ENCODE data around the gene CHST8.

CHST8 gene

DNA sequence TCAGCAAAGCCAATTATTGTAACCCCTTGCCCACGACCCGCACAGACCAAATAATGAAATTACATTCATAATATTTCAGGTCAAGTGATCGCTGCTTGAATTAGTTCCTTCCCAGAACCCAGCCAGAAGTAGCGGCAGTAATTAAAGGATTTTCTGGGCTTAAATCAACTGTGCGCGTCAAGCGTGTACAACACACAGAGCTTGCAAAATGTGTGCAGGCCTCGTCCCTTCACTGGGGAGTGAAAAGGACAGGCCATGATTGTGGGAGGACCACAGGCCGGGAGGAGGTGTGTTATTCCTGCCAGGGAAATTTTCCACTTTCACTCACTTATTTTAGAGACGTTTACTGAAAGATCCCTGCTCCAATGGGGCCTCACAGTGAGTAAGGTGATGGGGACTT is 84.9 kb downstream of the CHST8 start:
- H3K27ac ChIP-seq (ENCODE audit: low read depth, low read length), result no peak overlapping the region
- no peak overlapping the region for H3K4me2 ChIP-seq (ENCODE audit: low read depth, low read length, poor library complexity, severe bottlenecking)
- no peak overlapping the region for H3K4me3 ChIP-seq (ENCODE audit: insufficient read depth, low read length, poor library complexity, severe bottlenecking)
- no peaks in the 10 kb centered on the region for H3K9me3 ChIP-seq (ENCODE audit: insufficient read depth, low read length)
- H3K27me3 ChIP-seq (ENCODE audit: low read length), result peaks cover 4% of the 10 kb centered on the region; the same call in 1 of the 2 replicates
- no peaks in the 10 kb centered on the region for H3F3A ChIP-seq (ENCODE audit: insufficient read depth)
- TF ChIP-seq, protein P1, sequence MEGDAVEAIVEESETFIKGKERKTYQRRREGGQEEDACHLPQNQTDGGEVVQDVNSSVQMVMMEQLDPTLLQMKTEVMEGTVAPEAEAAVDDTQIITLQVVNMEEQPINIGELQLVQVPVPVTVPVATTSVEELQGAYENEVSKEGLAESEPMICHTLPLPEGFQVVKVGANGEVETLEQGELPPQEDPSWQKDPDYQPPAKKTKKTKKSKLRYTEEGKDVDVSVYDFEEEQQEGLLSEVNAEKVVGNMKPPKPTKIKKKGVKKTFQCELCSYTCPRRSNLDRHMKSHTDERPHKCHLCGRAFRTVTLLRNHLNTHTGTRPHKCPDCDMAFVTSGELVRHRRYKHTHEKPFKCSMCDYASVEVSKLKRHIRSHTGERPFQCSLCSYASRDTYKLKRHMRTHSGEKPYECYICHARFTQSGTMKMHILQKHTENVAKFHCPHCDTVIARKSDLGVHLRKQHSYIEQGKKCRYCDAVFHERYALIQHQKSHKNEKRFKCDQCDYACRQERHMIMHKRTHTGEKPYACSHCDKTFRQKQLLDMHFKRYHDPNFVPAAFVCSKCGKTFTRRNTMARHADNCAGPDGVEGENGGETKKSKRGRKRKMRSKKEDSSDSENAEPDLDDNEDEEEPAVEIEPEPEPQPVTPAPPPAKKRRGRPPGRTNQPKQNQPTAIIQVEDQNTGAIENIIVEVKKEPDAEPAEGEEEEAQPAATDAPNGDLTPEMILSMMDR (IDR thresholded peaks at IDR 0.05; ENCODE audit: insufficient read depth, low read length, poor library complexity, severe bottlenecking), result no peak
- TF ChIP-seq EZH2phosphoT487 (conservative IDR thresholded peaks at IDR 0.05; ENCODE audit: low read length), result no peak
- H3K36me3 ChIP-seq (ENCODE audit: low read length), result no peaks in the 10 kb centered on the region
- no peaks in the 10 kb centered on the region for H4K20me1 ChIP-seq (ENCODE audit: low read depth, low read length)
- no peaks in the 10 kb centered on the region for H3K79me2 ChIP-seq (ENCODE audit: insufficient read depth, low read length)
- no peak overlapping the region for H2AFZ ChIP-seq (ENCODE audit: low read depth, low read length, severe bottlenecking)
- H3K9me2 ChIP-seq (replicated peaks; ENCODE audit: insufficient read depth, low read length), result no peaks in the 10 kb centered on the region
- H3K9ac ChIP-seq (ENCODE audit: low read length), result no peak overlapping the region

DNA sequence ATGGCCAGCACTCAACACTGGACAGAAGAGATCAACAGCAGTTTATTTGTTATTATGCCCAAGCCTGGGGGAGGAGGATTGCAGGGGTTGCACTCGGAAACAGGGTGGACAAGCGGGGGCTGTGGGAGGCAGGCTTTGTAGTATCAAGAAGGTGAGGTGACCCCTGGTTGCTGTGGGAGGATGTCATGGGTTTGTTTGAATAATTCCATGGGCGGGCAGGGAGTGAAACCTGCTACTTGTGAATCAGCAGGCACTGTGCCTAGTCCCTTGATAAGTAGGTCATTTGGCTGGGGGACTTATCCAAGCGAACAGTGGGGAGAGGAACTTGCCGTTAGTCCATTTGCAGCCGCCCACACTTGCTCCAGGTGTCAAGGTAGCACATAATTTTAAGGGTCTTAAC is 90.5 kb downstream of the CHST8 start:
- H3K9ac ChIP-seq (ENCODE audit: low read length), result no peak overlapping the region
- no peak for TF ChIP-seq EZH2phosphoT487 (conservative IDR thresholded peaks at IDR 0.05; ENCODE audit: low read length)
- TF ChIP-seq, protein P1 (IDR thresholded peaks at IDR 0.05; ENCODE audit: insufficient read depth, low read length, poor library complexity, severe bottlenecking), result no peak
- H4K20me1 ChIP-seq (ENCODE audit: low read depth, low read length), result no peaks in the 10 kb centered on the region

DNA sequence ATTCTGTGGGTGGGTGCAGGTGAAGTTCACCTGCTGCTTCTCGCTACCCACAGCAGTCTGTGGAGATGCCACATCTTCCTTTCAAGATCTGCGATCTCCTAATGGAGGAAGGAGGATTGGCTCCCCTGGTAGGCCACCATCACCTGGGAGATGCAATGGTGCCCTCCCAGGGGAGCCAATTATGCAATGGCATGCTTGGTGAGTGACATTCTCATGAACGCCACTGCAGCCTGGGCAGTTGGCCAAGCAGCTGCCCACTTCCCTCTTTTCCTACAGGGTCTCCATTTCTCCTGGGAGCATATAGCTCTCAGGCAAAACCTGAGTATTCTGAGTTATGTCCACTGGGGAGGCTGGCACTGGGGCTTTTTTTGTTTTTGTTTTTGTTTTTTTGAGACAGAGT is 91.4 kb downstream of the CHST8 start:
- Histone ChIP-seq H2AFZ (ENCODE audit: low read depth, low read length, severe bottlenecking) (no peak overlapping the region), H3K9me2 (replicated peaks; ENCODE audit: insufficient read depth, low read length) (no peaks in the 10 kb centered on the region), H3K4me2 (ENCODE audit: low read depth, low read length, poor library complexity, severe bottlenecking) (no peak overlapping the region), H3K27ac (ENCODE audit: low read depth, low read length) (no peak overlapping the region), H3K79me2 (ENCODE audit: insufficient read depth, low read length) (no peaks in the 10 kb centered on the region), H3K27me3 (ENCODE audit: low read length) (peaks cover 4% of the 10 kb centered on the region; the same call in 1 of the 2 replicates), H3K9ac (ENCODE audit: low read length) (no peak overlapping the region), H3K4me3 (ENCODE audit: insufficient read depth, low read length, poor library complexity, severe bottlenecking) (no peak overlapping the region), H4K20me1 (ENCODE audit: low read depth, low read length) (no peaks in the 10 kb centered on the region), H3F3A (ENCODE audit: insufficient read depth) (no peaks in the 10 kb centered on the region), H3K36me3 (ENCODE audit: low read length) (no peaks in the 10 kb centered on the region), H3K9me3 (ENCODE audit: insufficient read depth, low read length) (no peaks in the 10 kb centered on the region)
- no peak for TF ChIP-seq EZH2phosphoT487 (conservative IDR thresholded peaks at IDR 0.05; ENCODE audit: low read length)
- TF ChIP-seq, protein P1 (IDR thresholded peaks at IDR 0.05; ENCODE audit: insufficient read depth, low read length, poor library complexity, severe bottlenecking), result no peak

More for the DNA sequence above, 90.5 kb downstream of the CHST8 start:
- Histone ChIP-seq H3K27me3 (ENCODE audit: low read length) (peaks cover 4% of the 10 kb centered on the region; the same call in 1 of the 2 replicates), H3K9me3 (ENCODE audit: insufficient read depth, low read length) (no peaks in the 10 kb centered on the region), H2AFZ (ENCODE audit: low read depth, low read length, severe bottlenecking) (no peak overlapping the region), H3K36me3 (ENCODE audit: low read length) (no peaks in the 10 kb centered on the region), H3K4me3 (ENCODE audit: insufficient read depth, low read length, poor library complexity, severe bottlenecking) (no peak overlapping the region), H3K27ac (ENCODE audit: low read depth, low read length) (no peak overlapping the region), H3K9me2 (replicated peaks; ENCODE audit: insufficient read depth, low read length) (no peaks in the 10 kb centered on the region), H3F3A (ENCODE audit: insufficient read depth) (no peaks in the 10 kb centered on the region), H3K79me2 (ENCODE audit: insufficient read depth, low read length) (no peaks in the 10 kb centered on the region), H3K4me2 (ENCODE audit: low read depth, low read length, poor library complexity, severe bottlenecking) (no peak overlapping the region)
